Measurements from ENCODE around the gene CRYZL1. TPM values are rescaled to one million over a fixed set of nuclear protein-coding genes. Genes with fewer than 3 reads are reported as not detected.

CRYZL1 gene
- total and polyA plus RNA-seq, 2 donors (not counting 1 experiment from before 2014, with no cell fraction given): 30.7 to 72.6 TPM

DNA sequence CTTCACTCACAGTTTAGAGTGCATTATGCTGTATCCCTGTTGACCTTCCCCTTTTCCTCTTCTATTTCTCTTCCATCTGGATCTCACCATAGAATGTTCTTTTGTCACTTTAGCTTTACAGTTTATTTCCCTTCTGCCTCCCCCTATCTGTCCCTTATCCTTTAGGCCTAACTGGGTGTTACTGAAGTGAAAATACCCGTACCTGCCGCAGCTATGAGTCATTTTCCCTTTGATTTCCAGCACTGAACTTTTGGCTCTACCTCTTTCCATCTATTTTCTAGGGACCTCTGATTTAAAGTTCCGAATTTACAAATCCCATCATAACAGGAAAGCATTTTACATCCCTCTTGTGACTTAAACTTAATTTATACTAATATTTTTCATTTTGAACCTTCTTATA, 20.5 kb upstream of the CRYZL1 start:
- Histone ChIP-seq H3K79me2 (ENCODE audit: control insufficient read depth, insufficient read depth, low read length) (peaks cover 39% of the 10 kb centered on the region), H2AFZ (ENCODE audit: low read length) (no peak overlapping the region), H3K27ac (ENCODE audit: insufficient read depth, low read length) (no peak overlapping the region), H3K36me3 (ENCODE audit: control insufficient read depth, insufficient read depth, low read length) (no peaks in the 10 kb centered on the region), H3K27me3 (ENCODE audit: control insufficient read depth, insufficient read depth, low read length) (no peaks in the 10 kb centered on the region), H3K4me3 (replicated peaks in 1 of 4; ENCODE audit: control extremely low read depth in 1 of 4, insufficient read depth in 1 of 4, low read depth in 3 of 4, low read length in 4 of 4) (no peak overlapping the region), H3K4me1 (ENCODE audit: control insufficient read depth, extremely low read depth, insufficient read depth, low read length) (no peaks in the 10 kb centered on the region), H3K4me2 (ENCODE audit: extremely low read depth, insufficient read depth, low read length) (no peak overlapping the region), H3K9me3 (ENCODE audit: control insufficient read depth, insufficient read depth, low read depth, low read length) (no peaks in the 10 kb centered on the region), H3K9ac (ENCODE audit: insufficient read depth, low read length) (no peak overlapping the region), H4K20me1 (ENCODE audit: control insufficient read depth, extremely low read depth, insufficient read depth, low read length) (no peaks in the 10 kb centered on the region)
- TF ChIP-seq, protein P1, sequence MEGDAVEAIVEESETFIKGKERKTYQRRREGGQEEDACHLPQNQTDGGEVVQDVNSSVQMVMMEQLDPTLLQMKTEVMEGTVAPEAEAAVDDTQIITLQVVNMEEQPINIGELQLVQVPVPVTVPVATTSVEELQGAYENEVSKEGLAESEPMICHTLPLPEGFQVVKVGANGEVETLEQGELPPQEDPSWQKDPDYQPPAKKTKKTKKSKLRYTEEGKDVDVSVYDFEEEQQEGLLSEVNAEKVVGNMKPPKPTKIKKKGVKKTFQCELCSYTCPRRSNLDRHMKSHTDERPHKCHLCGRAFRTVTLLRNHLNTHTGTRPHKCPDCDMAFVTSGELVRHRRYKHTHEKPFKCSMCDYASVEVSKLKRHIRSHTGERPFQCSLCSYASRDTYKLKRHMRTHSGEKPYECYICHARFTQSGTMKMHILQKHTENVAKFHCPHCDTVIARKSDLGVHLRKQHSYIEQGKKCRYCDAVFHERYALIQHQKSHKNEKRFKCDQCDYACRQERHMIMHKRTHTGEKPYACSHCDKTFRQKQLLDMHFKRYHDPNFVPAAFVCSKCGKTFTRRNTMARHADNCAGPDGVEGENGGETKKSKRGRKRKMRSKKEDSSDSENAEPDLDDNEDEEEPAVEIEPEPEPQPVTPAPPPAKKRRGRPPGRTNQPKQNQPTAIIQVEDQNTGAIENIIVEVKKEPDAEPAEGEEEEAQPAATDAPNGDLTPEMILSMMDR (conservative IDR thresholded peaks at IDR 0.05 in 1 of 2, IDR thresholded peaks at IDR 0.05 in 1 of 2; ENCODE audit: low read depth in 1 of 2, low read length in 2 of 2): no peak
- TF ChIP-seq EZH2 (IDR thresholded peaks at IDR 0.05; ENCODE audit: low read length, missing control alignments): no peak
- no peak for DNase-seq (ENCODE audit: low read depth in 2 of 2)

DNA sequence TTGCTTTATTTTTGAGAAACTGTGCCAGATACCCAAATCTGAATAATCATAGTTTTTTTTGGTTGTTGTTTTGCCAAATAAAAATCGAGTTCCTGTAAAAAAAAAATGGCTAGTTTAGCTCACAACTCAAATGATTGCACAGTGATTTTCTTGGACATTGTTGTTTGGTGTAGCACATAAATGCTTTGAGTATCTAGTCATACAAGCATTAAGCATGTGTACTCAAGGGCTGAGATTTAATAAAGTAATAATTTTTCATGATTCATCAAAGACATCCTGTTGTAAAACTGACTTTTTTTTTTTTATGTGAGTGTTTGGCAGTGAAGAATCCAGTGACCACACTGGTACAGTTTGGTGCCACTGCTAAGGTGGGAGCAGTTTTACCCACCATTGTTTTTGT, 19.6 kb upstream of the CRYZL1 start:
- DNase-seq (ENCODE audit: low read depth in 2 of 2): no peak
- H3K27me3 ChIP-seq (ENCODE audit: control insufficient read depth, insufficient read depth, low read length): no peaks in the 10 kb centered on the region
- no peak overlapping the region for H3K9ac ChIP-seq (ENCODE audit: insufficient read depth, low read length)
- H3K36me3 ChIP-seq (ENCODE audit: control insufficient read depth, insufficient read depth, low read length): no peaks in the 10 kb centered on the region
- H3K9me3 ChIP-seq (ENCODE audit: control insufficient read depth, insufficient read depth, low read depth, low read length): no peaks in the 10 kb centered on the region
- peaks cover 2% of the 10 kb centered on the region for H3K4me1 ChIP-seq (ENCODE audit: control insufficient read depth, extremely low read depth, insufficient read depth, low read length)
- no peak overlapping the region for H2AFZ ChIP-seq (ENCODE audit: low read length)
- H3K79me2 ChIP-seq (ENCODE audit: control insufficient read depth, insufficient read depth, low read length): peaks cover 43% of the 10 kb centered on the region
- H3K4me2 ChIP-seq (ENCODE audit: extremely low read depth, insufficient read depth, low read length): no peak overlapping the region
- H3K4me3 ChIP-seq (replicated peaks in 1 of 4; ENCODE audit: control extremely low read depth in 1 of 4, insufficient read depth in 1 of 4, low read depth in 3 of 4, low read length in 4 of 4): no peak overlapping the region
- TF ChIP-seq, protein P1 (conservative IDR thresholded peaks at IDR 0.05 in 1 of 2, IDR thresholded peaks at IDR 0.05 in 1 of 2; ENCODE audit: low read depth in 1 of 2, low read length in 2 of 2): no peak
- no peak for TF ChIP-seq EZH2 (IDR thresholded peaks at IDR 0.05; ENCODE audit: low read length, missing control alignments)
- no peaks in the 10 kb centered on the region for H4K20me1 ChIP-seq (ENCODE audit: control insufficient read depth, extremely low read depth, insufficient read depth, low read length)
- H3K27ac ChIP-seq (ENCODE audit: insufficient read depth, low read length): no peak overlapping the region

DNA sequence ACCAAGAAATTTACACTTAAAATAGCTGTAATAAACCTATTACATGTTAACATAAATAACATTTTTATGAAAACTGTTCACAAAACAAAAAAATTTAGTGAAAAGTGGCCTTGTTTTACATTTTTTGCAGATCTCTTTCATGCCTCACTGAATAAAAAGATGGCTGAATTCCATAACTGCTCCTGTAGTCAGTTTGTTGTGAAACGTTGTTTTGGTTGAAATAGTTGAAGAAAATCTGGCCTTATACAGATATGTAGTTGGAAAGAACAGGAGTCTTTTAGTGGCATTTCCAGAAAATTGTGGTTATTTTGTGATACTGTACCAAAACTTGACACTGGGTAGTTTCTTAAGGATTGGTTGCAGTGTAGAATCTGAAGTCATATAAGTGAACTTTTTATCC, 18.9 kb upstream of the CRYZL1 start:
- Histone ChIP-seq H3K4me3 (replicated peaks in 1 of 4; ENCODE audit: control extremely low read depth in 1 of 4, insufficient read depth in 1 of 4, low read depth in 3 of 4, low read length in 4 of 4) (no peak overlapping the region), H3K9ac (ENCODE audit: insufficient read depth, low read length) (no peak overlapping the region), H3K79me2 (ENCODE audit: control insufficient read depth, insufficient read depth, low read length) (peaks cover 43% of the 10 kb centered on the region), H3K4me2 (ENCODE audit: extremely low read depth, insufficient read depth, low read length) (no peak overlapping the region), H3K36me3 (ENCODE audit: control insufficient read depth, insufficient read depth, low read length) (no peaks in the 10 kb centered on the region), H3K27me3 (ENCODE audit: control insufficient read depth, insufficient read depth, low read length) (no peaks in the 10 kb centered on the region), H3K4me1 (ENCODE audit: control insufficient read depth, extremely low read depth, insufficient read depth, low read length) (peaks cover 6% of the 10 kb centered on the region), H3K27ac (ENCODE audit: insufficient read depth, low read length) (no peak overlapping the region), H4K20me1 (ENCODE audit: control insufficient read depth, extremely low read depth, insufficient read depth, low read length) (no peaks in the 10 kb centered on the region), H2AFZ (ENCODE audit: low read length) (no peak overlapping the region), H3K9me3 (ENCODE audit: control insufficient read depth, insufficient read depth, low read depth, low read length) (no peaks in the 10 kb centered on the region)
- TF ChIP-seq EZH2 (IDR thresholded peaks at IDR 0.05; ENCODE audit: low read length, missing control alignments): no peak
- TF ChIP-seq, protein P1 (conservative IDR thresholded peaks at IDR 0.05 in 1 of 2, IDR thresholded peaks at IDR 0.05 in 1 of 2; ENCODE audit: low read depth in 1 of 2, low read length in 2 of 2): no peak
- DNase-seq (ENCODE audit: low read depth in 2 of 2): peak in 1 of 2 donors; percentile 64
